Measurements from ENCODE around the gene MTHFSD. TPM values are rescaled to one million over a fixed set of nuclear protein-coding genes. Genes with fewer than 3 reads are reported as not detected.

MTHFSD gene
- total RNA-seq, 3 donors from 2014 or later (not counting 1 experiment from before 2014, with no cell fraction given) = 14.3 to 22.0 (median 16.9) TPM

- H3K4me3 Mint-ChIP-seq = no peak overlapping the region
Measured at GRCh38 chr16:86597126-86597879, 42.3 kb upstream of the MTHFSD start.

DNA sequence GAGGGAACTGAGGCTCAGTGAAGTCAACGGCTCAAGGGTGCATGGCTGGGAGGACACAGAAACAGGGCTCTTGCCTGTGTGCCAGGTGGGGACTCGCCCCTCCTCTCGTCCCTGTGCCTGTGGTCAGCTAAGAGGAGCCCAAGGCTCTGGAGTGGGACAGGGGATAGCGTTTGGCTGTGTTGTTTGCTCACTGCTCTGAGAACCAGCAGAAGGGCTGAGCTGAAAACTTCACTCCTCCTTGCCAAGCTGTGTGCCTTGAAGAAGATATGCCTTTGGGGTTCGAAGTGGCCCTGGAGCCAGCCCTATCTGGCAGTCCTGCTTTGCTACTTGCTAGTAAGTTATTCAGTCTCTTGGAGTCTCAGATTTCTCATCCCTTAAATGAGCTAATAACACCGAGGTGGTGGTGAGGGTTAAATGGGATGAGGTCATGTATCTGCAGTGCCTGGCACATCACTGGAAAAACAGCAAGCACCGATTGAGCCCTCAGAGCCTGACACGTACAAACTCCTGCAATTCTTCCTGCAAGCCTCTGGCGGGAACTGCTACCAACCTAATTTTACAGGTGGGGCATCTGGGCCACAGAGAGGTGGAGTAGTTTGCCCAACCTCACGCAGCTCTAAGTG is 41.1 kb upstream of the MTHFSD start:
- DNase-seq (no peak), ATAC-seq (no peak)
- Histone ChIP-seq H3K4me1 (ENCODE audit: control insufficient read depth, insufficient read depth, low read length) (no peaks in the 10 kb centered on the region), H3K27me3 (ENCODE audit: control insufficient read depth, insufficient read depth, low read length) (peaks cover 4% of the 10 kb centered on the region), H3K27ac (ENCODE audit: low read length) (no peak overlapping the region), H3K9me3 (ENCODE audit: control insufficient read depth, insufficient read depth, low read length) (no peaks in the 10 kb centered on the region), H3K4me3 (ENCODE audit: low read length) (no peak overlapping the region), H3K36me3 (ENCODE audit: control insufficient read depth, insufficient read depth, low read length) (no peaks in the 10 kb centered on the region)
- H3K9me3 Mint-ChIP-seq = no peaks in the 10 kb centered on the region
- peaks cover 24 to 44% of the 10 kb centered on the region in 2 donors for H3K27me3 Mint-ChIP-seq (ENCODE audit: low read depth in 2 of 2)
- TF ChIP-seq CTCF (IDR thresholded peaks at IDR 0.05) = no peak
- no peaks in the 10 kb centered on the region for H3K36me3 Mint-ChIP-seq
- 80% methylated on average over 10 of the region's 10 CpGs for WGBS (ENCODE audit: insufficient coverage)
- H3K4me1 Mint-ChIP-seq = no peaks in the 10 kb centered on the region
- no peak overlapping the region for H3K27ac Mint-ChIP-seq
- intact Hi-C loops (cut with micrococcal nuclease) = no loop called here
- H3K4me3 Mint-ChIP-seq = no peak overlapping the region

More at GRCh38 chr16:86597126-86597879, 42.3 kb upstream of the MTHFSD start:
- Mint-ChIP-seq H3K27me3 (ENCODE audit: low read depth in 2 of 2) (peaks cover 25 to 50% of the 10 kb centered on the region in 2 donors), H3K4me1 (no peaks in the 10 kb centered on the region), H3K27ac (no peak overlapping the region), H3K36me3 (no peaks in the 10 kb centered on the region), H3K9me3 (no peaks in the 10 kb centered on the region)
- Histone ChIP-seq H3K27ac (ENCODE audit: low read length) (no peak overlapping the region), H3K9me3 (ENCODE audit: control insufficient read depth, insufficient read depth, low read length) (no peaks in the 10 kb centered on the region), H3K4me3 (ENCODE audit: low read length) (no peak overlapping the region), H3K36me3 (ENCODE audit: control insufficient read depth, insufficient read depth, low read length) (no peaks in the 10 kb centered on the region), H3K4me1 (ENCODE audit: control insufficient read depth, insufficient read depth, low read length) (no peaks in the 10 kb centered on the region), H3K27me3 (ENCODE audit: control insufficient read depth, insufficient read depth, low read length) (peaks cover 4% of the 10 kb centered on the region)
- no peak for TF ChIP-seq CTCF (IDR thresholded peaks at IDR 0.05)
- WGBS (ENCODE audit: insufficient coverage) = 89% methylated on average over 18 of the region's 18 CpGs
- DNase-seq (no peak), ATAC-seq (no peak)
- intact Hi-C loops (cut with micrococcal nuclease) = no loop called here

DNA sequence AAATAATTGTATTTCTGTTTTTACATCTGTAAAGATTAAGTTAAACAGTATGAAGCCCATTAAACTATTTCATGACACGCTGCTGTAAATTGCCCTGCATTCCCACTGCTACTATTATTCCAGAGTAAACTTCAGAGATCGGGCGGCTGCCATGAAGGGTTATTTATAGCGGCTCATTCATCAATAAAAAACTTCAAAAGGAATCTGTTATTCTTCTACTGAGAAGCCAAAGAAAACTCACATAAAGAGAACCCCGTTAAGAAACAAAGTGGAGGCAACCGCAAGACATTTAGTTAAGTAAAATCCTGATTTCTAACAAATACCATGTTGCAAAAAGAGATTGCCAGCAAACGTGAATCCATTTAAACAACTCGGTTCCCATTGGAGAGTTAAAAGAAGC is 39.7 kb upstream of the MTHFSD start:
- WGBS (ENCODE audit: insufficient coverage) = 95% methylated on average over 8 of the region's 8 CpGs
- Mint-ChIP-seq H3K4me3 (no peak overlapping the region), H3K9me3 (no peaks in the 10 kb centered on the region), H3K36me3 (no peaks in the 10 kb centered on the region), H3K27ac (no peak overlapping the region), H3K4me1 (no peaks in the 10 kb centered on the region), H3K27me3 (ENCODE audit: low read depth in 2 of 2) (peaks cover 20 to 36% of the 10 kb centered on the region in 2 donors)
- Histone ChIP-seq H3K4me3 (ENCODE audit: low read length) (no peak overlapping the region), H3K9me3 (ENCODE audit: control insufficient read depth, insufficient read depth, low read length) (no peaks in the 10 kb centered on the region), H3K36me3 (ENCODE audit: control insufficient read depth, insufficient read depth, low read length) (no peaks in the 10 kb centered on the region), H3K27me3 (ENCODE audit: control insufficient read depth, insufficient read depth, low read length) (peaks cover 4% of the 10 kb centered on the region), H3K4me1 (ENCODE audit: control insufficient read depth, insufficient read depth, low read length) (no peaks in the 10 kb centered on the region), H3K27ac (ENCODE audit: low read length) (no peak overlapping the region)
- no peak for TF ChIP-seq CTCF (IDR thresholded peaks at IDR 0.05)
- intact Hi-C loops (cut with micrococcal nuclease) = no loop called here
- ATAC-seq (no peak), DNase-seq (no peak)
